Progenitor cell of endocrine pancreas (in vitro differentiated cells): ENCODE results near the gene NXNL1. TPM values are rescaled to one million over a fixed set of nuclear protein-coding genes. Genes with fewer than 3 reads are reported as not detected.
A peak's percentile ranks its signal among the peaks of the same experiment; 100 is the strongest.

Experiments used
- DNase-seq: peaks from one replicate; pipeline ENCODE4 v3.0.0; 2021; ENCODE audit warnings: low spot score; ENCODE audit not compliant: unreplicated experiment
- H3K27ac Mint-ChIP-seq: 2 replicates; pipeline ENCODE4 v1.8.0; 2021; ENCODE audit warnings: mild to moderate bottlenecking, moderate library complexity, mixed read lengths
- H3K27me3 Mint-ChIP-seq: 2 replicates; pipeline ENCODE4 v1.8.0; 2021; ENCODE audit warnings: mixed read lengths
- H3K36me3 Mint-ChIP-seq: 2 replicates; pipeline ENCODE4 v1.8.0; 2022; ENCODE audit warnings: mixed read lengths; ENCODE audit not compliant: insufficient read depth
- H3K4me1 Mint-ChIP-seq: 2 replicates; pipeline ENCODE4 v1.8.0; 2021; ENCODE audit warnings: low read depth, mixed read lengths
- H3K4me3 Mint-ChIP-seq: 2 replicates; pipeline ENCODE4 v1.8.0; 2021; ENCODE audit warnings: low read depth, mild to moderate bottlenecking, moderate library complexity, mixed read lengths
- H3K9me3 Mint-ChIP-seq: 2 replicates; pipeline ENCODE4 v1.8.0; 2021; ENCODE audit warnings: low read depth, mixed read lengths
- total RNA-seq: library from RNA; stranded (reverse); gene quantifications from 2 replicates; pipeline ENCODE4 v1.2.1, GENCODE V29; 2021
- TF ChIP-seq, protein P1 (sequence below): fragments of 200-600 bp; sonication (generic); IDR thresholded peaks from one replicate; pipeline ENCODE4 v1.5.0; 2021; ENCODE audit warnings: antibody characterized with exemption, mild to moderate bottlenecking; ENCODE audit not compliant: unreplicated experiment

The NXNL1 gene
- total RNA-seq, 1 donor from 2014 or later = not detected

DNA sequence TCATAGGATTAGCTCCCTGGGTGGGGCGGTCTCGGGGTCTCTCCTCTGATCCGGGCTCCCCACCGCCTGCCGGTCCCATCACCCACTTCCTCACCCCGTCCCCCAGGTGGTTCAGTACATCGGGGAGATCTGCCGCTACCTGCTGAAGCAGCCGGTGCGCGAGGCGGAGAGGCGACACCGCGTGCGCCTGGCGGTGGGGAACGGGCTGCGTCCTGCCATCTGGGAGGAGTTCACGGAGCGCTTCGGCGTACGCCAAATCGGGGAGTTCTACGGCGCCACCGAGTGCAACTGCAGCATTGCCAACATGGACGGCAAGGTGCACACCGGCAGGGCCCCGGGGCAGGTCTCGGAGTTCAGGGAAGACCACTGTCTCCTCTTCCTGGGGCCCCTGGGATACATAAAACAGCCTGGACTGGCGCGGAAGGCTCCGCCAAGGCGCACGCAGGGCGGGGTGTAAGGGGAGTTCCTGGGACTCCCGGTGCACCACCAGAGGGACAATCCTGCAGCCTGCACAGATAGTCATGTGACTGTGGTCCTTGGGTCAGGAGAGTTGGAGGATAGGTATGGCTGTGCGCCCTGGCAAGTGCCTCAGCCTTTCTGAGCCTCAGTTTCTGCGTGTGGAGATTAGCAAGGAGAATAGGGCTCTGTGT, 36.5 kb upstream of the NXNL1 start:
- Mint-ChIP-seq H3K27ac (no peak overlapping the region), H3K4me3 (no peak overlapping the region), H3K9me3 (no peaks in the 10 kb centered on the region), H3K27me3 (no peaks in the 10 kb centered on the region), H3K36me3 (no peaks in the 10 kb centered on the region), H3K4me1 (peaks cover 6% of the 10 kb centered on the region)
- TF ChIP-seq, protein P1, sequence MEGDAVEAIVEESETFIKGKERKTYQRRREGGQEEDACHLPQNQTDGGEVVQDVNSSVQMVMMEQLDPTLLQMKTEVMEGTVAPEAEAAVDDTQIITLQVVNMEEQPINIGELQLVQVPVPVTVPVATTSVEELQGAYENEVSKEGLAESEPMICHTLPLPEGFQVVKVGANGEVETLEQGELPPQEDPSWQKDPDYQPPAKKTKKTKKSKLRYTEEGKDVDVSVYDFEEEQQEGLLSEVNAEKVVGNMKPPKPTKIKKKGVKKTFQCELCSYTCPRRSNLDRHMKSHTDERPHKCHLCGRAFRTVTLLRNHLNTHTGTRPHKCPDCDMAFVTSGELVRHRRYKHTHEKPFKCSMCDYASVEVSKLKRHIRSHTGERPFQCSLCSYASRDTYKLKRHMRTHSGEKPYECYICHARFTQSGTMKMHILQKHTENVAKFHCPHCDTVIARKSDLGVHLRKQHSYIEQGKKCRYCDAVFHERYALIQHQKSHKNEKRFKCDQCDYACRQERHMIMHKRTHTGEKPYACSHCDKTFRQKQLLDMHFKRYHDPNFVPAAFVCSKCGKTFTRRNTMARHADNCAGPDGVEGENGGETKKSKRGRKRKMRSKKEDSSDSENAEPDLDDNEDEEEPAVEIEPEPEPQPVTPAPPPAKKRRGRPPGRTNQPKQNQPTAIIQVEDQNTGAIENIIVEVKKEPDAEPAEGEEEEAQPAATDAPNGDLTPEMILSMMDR = no peak
- DNase-seq = no peak

DNA sequence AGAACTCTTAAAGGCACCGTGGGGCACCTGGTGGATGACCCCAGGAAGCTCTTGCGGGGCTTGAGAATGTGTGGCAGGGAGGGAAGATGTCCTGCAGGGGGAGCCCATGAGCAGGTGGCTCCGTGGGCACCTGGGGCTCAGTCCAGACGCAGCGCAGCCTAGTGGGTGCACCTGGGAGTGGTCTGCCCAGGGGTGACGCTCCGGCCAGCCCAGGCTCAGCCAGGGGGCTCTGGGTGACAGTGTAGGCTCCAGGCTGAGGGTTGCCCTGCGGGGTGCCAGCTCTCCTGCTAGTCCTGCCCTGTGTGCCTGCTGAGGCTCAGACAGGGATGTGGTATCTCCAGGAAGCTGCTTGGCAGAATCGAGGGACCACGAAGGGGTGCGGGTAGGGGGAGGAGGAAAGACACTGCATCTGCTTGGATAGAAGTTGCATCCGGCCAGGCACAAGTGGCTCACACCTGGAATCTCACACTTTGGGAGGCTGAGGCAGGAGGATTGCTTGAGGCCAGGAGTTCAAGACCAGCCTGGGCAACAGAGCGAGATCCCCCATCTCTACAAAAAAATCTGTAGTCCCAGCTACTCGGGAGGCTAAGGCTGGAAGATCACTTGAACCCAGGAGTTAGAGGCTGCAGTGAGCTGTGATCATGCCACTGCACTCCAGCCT, 35.7 kb upstream of the NXNL1 start:
- no peak overlapping the region for H3K27ac Mint-ChIP-seq
- H3K9me3 Mint-ChIP-seq = no peaks in the 10 kb centered on the region
- no peak overlapping the region for H3K4me3 Mint-ChIP-seq
- H3K4me1 Mint-ChIP-seq = peaks cover 6% of the 10 kb centered on the region
- no peaks in the 10 kb centered on the region for H3K36me3 Mint-ChIP-seq
- TF ChIP-seq, protein P1 = peak; percentile 74
- DNase-seq = peak; percentile 43
- H3K27me3 Mint-ChIP-seq = no peaks in the 10 kb centered on the region

DNA sequence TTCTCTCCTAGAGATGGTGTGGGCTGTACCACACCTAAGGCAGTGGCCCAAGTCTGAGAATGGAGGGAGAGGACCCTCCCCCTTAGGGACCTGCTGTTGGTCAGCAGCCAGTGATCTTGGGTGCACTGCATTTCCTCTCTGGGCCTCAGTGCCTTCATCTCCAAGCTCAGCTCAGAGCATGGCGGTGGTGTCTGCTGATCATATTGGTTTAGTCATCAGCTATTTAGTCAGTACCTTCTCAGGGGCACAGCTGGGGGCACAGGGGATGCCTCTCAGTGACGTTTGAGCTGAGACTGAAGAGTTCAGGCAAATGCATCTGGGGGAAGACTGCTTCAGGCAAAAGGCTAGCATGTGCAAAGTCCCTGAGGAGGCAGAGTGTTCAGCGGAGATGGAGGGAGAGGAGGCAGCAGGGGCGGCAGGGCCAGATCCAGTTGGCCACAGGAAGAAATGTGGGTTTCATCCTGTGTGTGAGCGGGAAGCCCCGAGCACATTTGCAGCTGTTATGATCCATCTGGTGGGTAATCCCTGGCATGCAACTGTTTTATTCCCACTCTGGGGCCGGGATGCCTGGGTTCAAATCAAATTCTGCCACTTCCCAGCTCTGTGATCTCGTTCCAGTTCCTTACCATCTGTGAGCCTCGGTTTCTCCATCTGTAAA, 35.0 kb upstream of the NXNL1 start:
- H3K4me3 Mint-ChIP-seq = no peak overlapping the region
- H3K9me3 Mint-ChIP-seq = no peaks in the 10 kb centered on the region
- no peak overlapping the region for H3K27ac Mint-ChIP-seq
- TF ChIP-seq, protein P1 = no peak
- DNase-seq = no peak
- H3K36me3 Mint-ChIP-seq = no peaks in the 10 kb centered on the region
- H3K4me1 Mint-ChIP-seq = peaks cover 6% of the 10 kb centered on the region
- no peaks in the 10 kb centered on the region for H3K27me3 Mint-ChIP-seq

DNA sequence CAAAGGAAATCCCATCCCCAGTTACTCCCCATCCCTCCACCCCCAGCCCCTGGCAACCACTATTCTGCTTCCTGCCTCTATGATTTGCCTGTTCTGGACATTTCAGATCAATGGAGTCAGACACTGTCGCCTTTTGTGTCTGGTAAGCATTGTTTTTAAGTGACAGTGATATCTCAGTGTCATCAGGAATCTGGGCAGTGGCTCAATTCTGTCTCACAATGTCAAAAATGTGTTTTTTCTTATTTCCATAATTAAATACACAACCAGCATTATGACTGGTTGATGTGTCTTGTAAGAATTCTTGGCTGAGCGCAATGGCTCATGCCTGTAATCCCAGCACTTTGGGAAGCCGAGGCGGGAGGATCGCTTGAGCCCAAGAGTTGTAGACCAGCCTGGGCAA, 30.6 kb upstream of the NXNL1 start:
- H3K27ac Mint-ChIP-seq = peak overlapping the region; percentile 13
- no peak overlapping the region for H3K4me3 Mint-ChIP-seq
- peaks cover 8% of the 10 kb centered on the region for H3K4me1 Mint-ChIP-seq
- H3K36me3 Mint-ChIP-seq = no peaks in the 10 kb centered on the region
- H3K27me3 Mint-ChIP-seq = no peaks in the 10 kb centered on the region
- H3K9me3 Mint-ChIP-seq = no peaks in the 10 kb centered on the region
- no peak for DNase-seq
- TF ChIP-seq, protein P1 = no peak

DNA sequence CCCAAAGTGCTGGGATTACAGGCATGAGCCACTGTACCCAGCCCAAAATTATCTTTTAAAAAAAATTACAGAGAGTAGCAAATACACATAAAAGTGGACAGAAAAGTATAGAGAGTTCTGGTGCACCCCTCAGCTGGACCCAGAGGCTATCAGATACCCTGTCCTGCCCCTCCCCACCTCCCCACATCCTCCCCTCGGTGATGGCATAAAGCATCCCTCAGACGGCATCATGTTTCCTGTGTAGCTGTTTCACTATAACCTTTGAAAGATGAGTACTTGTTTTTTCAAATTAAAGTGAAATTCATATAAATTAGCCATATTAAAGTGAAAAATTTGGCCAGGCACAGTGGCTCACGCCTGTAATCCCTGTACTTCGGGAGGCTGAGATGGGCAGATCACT, 29.7 kb upstream of the NXNL1 start:
- DNase-seq = no peak
- Mint-ChIP-seq H3K36me3 (no peaks in the 10 kb centered on the region), H3K9me3 (no peaks in the 10 kb centered on the region), H3K27me3 (no peaks in the 10 kb centered on the region), H3K4me3 (no peak overlapping the region), H3K27ac (no peak overlapping the region), H3K4me1 (peaks cover 8% of the 10 kb centered on the region)
- TF ChIP-seq, protein P1 = no peak
